Midbrain (tissue), 1 donor: ENCODE measurements around the gene SUPT5H.

Experiments used
- DNase-seq: peaks from one replicate; lab custom pipeline; 2025; lab: John Stamatoyannopoulos, UW

SUPT5H gene

DNA sequence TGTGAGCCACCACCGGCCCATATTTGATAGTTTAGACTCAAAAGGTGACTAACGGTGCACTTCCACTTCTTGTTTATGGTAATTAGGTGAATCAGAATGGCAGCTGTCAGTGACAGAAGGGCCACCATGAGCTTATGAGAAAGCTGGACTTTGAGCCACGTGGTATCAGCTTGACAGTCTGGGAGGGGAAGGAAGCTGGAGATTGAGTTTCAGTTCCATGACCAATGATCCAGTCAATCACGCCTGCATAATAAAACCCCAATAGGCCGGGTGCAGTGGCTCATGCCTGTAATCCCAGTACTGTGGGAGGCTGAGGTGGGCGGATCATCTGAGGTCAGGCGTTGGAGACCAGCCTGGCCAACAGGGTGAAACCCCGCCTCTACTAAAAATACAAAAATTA, 79.1 kb downstream of the SUPT5H start:
- DNase-seq, result no peak

DNA sequence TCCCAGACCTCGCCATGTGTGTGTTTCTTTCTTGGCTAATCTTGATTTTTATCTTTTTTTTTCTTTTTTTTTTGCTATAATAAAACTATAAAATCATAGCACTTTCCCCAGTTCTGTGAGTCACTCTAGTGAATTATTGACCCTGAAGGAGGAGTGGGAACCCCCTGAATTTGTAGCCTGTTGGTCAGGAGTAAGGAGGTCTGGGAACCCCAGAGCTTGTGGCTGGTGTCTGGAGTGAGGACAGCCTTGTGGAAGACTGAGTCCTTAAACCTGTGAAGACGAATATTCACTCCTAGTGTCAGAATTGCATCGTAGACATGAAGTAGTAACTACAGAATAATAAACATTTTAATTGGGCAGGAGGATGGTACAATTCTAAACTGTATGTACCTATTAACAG, 79.8 kb downstream of the SUPT5H start:
- DNase-seq, result no peak
